Medulla oblongata (tissue), 1 donor: ENCODE data around the gene COQ10A.
"Not testable (repeated sequence)": the region's sequence is repeated elsewhere in the genome, so short reads cannot be mapped to it uniquely, and the experiment has no call there.

Experiments used
- DNase-seq: peaks from one replicate; pipeline ENCODE4 v3.0.0-alpha.2; 2015; ENCODE audit errors: extremely low spot score

The COQ10A gene

DNA sequence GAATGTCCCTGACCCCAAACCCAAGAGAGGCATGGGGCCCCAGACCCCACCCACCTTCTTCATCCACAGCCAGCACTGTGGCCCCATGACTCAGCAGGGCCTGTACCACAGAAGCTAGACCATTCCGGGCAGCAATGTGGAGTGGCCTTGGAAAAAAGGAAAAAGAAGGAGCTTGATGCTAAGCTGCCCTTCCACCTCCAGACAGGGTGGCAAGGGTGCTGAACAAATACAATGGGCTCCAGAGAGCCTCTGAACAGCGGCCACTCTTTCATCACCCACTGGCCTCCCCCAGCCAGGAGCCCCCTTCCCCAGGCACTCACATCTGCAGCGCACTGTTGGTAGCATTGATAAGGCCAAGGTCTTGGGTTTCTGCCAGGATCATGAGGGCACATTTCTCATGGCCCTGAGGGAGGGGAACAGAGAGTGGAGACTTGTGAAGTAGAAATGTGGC is 23.0 kb upstream of the COQ10A start:
- DNase-seq: no peak

DNA sequence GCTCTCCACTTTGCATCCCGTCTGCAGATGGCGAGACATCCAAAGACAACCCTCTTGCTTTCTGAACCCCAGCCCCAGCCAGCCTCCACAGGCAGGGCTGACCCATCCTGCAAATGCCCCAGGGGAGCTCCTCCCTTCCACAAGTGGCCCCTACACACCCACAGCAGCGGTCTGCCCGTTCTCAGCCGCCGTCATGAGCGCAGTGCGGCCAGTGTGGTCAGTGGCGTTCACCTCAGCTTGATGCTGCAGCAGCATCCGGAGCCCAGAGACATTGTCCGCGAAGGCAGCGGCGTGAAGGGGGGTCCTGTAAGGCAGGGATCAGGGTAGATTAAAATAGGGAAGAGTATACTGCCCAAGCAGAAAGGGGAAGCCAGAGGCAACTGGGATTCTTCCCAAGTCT is 22.2 kb upstream of the COQ10A start:
- no peak for DNase-seq

DNA sequence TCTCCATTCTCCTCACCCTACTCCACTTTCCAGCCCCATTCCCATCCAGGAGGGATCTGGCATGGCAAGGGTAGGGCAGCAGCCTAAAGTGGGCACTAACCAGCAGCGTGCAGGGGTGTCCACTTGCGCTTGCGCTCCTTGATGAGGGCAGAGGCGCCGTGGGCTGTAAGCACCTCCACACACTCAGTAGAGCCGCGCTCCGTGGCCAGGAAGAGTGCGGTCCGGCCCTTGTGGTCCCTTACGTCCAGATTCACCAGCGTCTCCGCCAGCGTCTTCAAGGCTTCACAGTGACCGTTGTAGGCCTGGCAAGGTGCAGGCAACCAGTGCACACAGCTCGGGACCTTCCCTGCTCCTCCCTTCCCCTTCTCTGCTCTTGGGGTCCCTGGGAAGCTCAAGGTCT is 18.8 kb upstream of the COQ10A start:
- no peak for DNase-seq

DNA sequence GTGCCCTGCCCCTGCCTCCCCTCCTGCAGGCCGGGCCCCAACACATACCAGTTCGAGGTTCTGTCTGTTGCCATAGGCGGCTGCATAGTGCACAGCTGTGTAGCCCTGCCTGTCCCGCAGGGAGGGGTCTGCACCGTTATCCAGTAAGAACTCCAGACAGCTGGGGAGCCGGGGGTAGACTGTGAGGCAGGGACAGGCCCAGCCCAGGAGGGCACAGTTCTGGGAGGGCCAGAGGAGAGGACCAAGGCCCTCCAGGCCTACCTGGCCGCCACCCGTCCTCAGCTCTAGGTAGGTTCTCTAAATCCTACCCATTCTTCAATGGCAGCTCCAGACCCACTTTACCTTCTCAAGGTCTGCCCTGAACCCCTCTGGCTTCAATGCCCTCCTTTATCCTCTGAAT is 18.0 kb upstream of the COQ10A start:
- DNase-seq: no peak

DNA sequence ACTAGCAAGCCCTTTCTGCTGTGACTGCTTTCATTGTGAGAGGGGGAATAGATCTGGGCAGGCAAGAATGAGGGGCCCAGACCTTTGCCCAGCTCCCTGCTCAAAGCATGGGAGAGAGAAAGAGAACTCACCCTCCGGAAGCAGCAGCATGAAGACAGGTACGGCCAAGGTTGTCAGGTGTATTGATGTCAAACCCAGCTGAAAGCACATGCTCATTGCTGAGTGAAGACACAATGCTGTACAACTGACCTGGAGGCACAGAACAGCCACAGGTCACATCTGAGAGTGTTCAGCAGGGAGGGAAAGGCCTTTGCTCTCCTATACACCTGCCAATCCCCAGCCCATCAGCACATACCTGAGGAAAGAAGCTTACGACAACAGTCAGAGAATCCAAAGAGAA is 14.1 kb upstream of the COQ10A start:
- DNase-seq: no peak

DNA sequence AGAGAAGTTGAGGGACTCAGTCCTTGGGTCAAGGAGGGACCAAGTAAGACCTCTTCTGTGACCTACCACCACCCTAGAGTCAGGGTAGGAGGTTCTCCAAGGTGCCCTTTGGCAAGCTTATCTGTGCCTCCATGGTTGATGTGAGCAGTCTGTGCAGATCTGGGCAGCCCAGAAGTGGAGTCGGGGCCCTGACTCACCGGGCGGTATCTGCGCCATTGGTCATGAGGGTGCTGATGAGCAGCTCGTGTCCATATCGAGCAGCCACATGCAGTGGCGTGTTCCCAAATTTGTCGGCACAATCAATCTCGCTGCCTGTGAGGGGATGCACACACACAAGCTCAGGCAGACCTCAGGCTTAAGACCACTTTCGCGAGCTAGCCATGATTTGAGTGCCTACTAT is 13.7 kb upstream of the COQ10A start:
- no peak for DNase-seq

DNA sequence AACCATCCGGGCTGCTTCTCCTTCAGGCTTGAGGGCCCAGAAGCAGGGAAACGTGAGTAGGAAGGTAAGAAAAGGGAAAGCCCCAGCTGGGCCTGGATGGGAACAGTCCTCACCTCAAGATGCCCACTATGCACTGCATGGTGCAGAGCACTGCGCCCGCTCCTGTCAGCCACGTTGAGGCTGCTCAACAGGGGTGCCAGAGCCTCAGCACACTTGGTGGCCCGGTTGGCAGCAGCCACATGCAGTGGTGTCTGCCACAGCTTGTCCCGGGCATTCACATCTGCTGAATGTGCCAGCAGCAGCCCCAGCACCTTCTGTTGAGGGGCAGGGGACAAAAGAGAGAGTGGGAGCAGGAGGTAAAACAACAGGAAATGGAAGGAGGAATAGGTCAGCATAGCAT is 11.1 kb upstream of the COQ10A start:
- no peak for DNase-seq

DNA sequence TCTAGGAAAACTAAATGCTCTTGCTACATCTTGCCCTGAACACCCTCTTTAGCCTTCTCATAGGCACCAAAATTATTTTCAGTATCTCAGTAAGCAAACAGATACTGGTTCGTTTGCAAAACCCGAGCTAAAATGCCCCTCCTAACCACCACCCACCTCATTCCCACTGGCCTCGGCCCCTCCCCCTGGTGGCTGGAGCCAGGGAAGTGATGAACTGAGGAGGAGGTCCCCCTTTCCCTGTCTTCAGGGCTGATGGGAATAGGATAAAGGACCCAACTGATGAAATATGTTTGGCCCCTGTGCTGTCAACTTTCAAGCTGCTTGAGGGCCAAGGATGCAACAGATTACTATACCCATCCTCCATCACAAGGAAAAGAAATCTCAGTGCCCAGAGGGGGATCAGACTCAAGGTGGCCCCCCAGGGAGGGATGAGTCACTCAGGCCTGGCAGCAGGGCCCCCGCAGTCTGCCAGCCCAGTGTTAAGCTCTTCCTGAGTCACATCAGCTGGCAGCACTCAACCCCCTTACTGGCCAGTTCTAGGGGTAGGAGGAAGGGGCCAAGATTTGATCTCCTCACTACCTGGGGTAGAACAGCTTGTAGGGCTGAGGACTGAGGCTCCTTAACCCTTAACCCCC is 10.3 kb upstream of the COQ10A start:
- no peak for DNase-seq

DNA sequence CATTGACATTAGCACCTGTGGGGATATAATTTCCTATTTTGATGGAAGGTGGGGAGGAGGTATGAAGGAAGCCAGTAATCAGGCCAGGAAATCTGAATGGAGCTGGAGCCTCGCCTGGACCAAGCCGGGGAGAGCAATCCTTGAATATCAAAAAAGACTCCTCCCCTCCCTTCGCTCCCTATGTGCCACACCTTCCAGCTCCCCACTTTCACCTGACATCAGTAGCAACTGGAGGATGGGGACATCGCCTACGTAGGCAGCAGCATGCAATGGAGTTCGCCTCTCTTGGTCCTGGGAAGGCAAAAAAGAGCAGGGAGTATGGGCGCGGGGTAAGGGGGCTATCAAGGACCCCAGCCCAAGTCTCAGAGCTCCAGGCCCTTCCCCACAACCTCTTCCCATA is 9.7 kb upstream of the COQ10A start:
- DNase-seq: no peak

DNA sequence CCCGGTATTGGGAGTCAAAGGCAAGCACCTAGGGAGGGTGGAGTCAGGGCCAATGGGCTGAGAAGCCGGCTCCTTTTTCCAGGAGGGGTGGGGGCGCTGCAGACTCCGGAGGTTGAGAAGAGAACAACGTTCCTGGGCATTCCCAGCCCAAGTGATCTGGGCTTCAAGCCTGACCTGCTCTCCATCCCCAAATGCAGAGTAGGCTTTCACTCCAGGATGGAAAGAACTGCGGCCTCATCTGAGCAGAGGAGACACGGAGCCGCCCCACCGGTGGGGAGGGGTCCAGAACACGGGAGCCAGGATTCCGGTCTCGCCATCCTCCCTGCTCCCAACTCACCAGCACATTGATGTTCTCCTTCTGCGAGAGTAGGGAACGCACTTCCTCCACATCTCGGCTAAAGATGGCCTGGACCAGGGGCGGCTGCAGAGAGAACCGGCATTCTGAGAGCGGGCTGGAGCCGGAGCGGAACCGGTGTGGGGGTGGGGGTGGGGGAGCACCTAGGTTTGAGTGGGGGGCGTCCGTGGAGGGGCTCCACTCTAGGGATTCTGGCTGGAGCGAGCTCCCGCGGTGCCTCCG is 9.2 kb upstream of the COQ10A start:
- no peak for DNase-seq

DNA sequence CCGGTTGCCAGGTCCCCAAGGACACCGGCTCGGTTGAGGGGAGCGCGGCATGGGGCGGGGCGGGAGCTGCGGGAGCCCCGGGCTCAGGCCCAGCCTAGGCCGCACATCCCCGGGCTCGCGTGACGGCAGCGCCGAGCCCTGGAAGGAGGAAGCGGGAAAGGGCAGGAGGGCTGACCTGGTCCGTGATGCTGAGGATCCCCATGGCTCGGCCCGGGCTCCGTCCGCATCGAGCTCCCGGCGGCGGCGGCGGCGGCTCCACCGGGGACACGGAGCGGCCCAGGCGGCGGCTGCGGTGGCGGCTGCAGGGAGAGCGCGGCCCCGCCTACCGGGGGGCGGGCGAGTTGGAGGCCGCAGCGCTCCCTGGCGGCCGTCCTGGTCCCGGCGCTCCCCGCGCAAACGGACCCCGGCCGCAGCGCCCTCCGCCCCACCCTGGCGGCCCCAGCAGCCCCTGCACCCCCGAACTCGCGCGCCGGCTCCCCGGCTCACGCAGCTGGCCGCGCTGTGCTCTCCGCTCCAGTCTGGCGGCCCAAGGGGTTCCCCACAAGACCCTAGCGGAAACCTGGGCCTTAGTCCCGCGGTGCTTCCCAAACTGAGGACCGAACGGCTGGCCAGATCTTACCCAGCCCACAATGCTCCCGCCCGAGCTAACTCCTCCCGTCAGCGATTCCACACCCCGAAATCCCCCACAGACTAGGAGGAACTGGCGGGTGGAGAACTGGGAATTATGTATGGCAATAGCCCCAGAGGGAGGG is 8.5 kb upstream of the COQ10A start, which contains the start of gene ANKRD52:
TSS of gene ANKRD52 (minus strand) at position 317 of the 752 bp plus-strand sequence. CDS start at position 202, 115 bp downstream.
- peak; percentile 76 for DNase-seq

DNA sequence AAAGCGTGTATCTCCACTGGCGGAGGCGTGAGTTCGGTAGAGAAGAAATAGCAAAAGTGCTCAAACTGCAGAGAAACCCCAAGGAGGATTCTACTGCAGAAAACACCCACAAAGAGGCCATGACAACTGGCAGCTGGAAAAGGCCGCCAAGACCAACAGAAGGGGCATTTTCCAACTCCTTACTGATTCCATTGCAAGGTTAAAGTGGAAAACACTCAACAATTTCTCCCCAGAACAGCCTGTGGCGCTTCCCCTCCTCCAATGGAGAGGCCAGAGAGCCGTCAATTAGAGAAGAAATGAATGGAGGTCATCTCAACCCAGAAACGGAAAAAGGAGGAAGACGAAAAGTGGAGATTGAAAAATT is 7.9 kb upstream of the COQ10A start:
- DNase-seq: no peak

DNA sequence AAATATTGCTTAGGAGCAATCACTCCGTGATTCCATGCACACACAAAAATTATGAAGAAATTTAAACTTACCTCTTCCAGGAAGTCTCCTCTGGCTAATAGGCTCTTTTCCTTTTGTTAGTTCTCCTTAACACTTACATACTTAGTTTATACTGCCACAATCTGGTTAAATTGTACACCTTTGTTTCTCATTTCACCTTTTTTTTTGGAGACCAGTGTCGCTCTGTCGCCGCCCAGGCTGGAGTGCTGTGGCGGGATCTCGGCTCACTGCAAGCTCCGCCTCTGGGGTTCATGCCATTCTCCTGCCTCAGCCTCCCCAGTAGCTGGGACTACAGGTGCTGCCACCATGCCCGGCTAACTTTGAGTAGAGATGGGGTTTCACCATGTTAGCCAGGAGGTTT is 6.4 kb upstream of the COQ10A start:
- DNase-seq: no peak

DNA sequence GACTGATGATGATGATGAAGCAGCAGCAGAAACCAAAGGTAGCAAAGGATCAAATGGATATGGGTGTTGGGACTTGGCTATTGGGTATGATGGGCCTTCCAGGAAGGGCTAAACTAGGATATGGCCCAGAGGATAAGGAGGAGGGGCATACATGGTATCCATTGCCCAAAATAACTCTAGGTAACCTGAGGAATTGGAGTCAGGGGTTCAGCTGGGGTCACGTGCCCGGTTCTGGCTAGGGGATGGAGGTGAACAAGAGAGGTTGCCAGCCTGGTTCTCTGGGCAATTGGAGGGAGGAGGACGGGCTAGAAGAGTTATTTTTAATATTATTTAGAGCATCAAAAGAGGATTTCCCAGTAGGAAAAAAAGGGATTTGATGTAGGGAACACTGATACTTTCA is 5.8 kb upstream of the COQ10A start:
- no peak for DNase-seq

DNA sequence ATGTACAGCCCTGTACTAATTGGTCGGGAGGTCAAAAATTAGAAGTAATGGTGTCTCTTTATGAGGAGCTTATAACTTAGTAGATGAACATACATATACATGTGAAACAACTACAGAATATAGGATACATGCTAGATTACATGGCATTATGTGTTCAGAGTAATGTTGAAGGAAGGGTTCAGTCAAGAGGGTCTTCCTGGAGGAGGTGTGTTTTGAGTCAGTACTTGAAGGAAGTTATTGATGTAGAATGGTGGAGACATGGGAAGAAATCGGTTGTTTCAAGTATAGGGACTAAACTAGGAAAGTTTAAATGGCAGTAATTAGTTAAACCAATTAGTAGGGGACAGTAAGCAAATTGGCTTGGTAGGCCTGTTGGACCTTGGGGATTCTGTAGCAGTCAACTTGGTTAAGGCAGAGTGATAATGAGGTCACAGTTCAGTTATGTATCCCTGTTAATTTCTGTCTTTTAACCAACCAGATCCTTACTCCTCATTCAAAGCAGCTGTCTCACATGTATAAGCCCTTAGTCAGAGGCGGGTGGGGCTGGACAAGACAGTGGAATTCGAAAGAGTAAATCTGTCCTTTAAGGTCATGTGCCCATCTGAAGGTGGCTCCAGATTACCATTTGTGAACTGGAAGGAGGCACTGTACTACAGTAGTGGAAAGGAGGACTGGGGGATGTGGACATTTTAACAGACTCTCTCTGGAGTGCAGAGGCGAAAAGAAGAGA is 5.1 kb upstream of the COQ10A start:
- DNase-seq: no peak

DNA sequence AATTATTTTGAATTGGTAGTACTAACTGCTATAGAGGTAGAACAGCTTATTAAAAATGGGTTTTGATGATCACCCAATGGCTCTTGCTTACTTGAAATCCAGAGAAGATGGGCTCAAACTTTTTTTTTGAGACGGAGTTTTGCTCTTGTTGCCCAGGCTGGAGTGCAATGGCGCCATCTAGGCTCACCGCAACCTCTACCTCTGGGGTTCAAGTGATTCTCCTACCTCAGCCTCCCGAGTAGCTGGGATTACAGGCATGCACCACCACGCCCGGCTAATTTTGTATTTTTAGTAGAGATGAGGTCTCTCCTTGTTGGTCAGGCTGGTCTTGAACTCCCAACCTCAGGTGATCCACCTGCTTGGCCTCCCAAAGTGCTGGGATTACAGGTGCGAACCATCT is 3.8 kb upstream of the COQ10A start:
- not testable (repeated sequence) for DNase-seq

DNA sequence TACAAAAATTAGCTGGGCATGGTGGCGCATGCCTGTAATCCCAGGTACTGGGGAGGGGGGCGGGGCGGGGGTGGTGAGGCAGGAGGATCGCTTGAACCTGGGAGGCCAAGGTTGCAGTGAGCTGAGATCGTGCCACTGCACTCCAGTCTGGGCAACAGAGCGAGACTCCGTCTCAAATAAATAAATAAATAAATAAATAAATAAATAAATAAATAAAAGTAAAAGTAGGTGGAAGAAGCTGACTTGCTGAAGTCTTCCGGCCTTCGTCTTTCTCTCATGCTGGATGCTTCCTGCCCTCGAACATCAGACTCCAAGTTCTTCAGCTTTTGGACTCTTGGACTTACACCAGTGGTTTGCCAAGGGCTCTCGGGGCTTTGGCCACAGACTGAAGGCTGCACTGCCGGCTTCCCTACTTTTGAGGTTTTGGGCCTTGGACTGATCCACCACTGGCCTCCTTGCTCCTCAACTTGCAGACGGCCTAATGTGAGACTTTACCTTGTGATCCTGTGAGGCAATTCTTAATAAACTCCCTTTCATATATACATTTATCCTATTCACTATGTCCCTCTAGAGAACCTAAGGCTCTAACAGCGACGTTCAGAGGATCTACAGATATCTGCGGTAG is 562 bp upstream of the COQ10A start:
- DNase-seq: not testable (repeated sequence)

DNA sequence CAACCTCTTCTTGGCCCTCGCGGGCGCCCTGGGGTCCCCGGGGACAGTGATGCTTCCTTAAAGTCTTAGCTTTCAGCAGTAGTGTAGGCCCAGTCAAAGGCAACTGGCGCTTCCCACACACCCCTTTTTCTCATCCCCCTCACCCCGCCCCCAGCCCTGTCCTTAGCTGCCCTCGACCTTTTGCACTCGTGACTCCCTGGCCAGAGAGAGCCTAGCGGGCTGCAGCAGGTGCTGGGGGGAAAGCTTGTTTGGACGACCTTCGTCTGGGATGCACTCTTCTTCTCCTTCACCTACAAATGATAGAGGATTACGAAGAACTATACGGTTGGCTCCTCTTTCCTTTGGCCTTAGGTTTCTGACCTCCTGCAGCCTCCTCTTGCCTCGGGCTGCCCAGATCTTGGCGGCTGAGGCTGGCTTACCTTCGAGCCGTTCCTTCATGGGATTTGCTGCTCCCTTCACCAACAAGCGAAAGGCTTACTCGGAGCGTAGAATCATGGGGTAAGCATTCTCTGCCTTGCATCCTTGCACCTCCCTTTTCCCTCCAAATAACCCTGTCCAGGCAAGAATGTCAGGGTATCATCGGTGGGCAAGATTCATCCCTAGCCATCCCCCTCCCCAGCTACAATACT is 815 bp downstream of the COQ10A start:
- DNase-seq: peak; percentile 31

DNA sequence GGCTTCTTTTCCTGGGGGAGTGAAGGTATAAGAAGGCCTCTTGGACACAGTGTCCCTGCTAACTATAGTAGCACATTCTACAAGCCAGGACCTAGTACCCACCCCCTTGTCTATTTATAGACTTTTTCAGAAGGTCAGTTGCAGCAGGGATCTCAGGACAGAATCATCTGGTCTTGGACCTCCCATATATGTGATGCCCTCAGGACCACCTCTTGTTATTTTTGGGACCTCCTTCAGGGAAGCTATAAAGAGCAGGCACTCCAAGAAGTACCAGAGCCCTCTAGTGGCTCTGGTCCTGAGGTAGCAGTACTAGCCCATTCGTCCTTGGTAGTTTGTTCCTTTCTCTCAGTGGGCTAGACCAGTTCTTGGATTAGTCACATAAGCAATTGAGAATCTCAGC is 4.3 kb downstream of the COQ10A start:
- DNase-seq: no peak

DNA sequence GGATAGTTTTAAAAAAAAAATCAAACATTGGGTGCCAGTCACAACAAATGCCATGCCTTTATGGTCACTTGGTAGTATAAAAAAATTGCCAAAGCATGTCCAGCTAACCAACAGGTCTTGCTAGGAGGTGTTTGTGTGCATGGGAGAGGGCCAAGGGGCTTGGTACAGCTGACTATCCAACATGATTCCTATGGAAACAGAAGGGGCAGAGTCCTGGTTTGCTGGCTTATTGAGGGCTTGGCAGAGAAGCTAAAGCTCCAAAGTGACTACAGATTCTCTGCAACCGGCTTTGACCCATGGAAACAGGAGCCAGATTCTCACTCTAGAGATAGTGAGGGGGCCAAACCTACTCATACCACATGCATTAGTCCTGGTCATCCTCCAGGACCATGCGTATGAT is 5.7 kb downstream of the COQ10A start:
- not testable (repeated sequence) for DNase-seq

DNA sequence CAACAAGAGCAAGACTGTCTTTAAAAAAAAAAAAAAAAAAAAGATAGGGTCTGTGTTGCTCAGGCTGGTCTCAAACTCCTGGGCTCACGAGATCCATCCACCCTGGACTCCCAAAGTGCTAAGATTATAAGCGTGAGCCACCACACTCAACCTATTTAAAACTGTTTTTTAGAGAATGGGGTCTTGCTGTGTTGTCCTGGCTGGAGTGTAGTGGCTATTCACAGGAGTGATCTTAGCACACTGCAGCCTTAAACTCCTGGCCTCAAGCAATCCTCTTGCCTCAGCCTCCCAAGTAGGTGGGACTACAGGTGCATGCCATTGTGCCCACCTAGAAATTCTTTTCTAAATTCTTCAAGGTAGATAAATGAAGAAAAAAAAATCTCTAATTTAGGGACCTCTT is 7.6 kb downstream of the COQ10A start:
- DNase-seq: no peak

DNA sequence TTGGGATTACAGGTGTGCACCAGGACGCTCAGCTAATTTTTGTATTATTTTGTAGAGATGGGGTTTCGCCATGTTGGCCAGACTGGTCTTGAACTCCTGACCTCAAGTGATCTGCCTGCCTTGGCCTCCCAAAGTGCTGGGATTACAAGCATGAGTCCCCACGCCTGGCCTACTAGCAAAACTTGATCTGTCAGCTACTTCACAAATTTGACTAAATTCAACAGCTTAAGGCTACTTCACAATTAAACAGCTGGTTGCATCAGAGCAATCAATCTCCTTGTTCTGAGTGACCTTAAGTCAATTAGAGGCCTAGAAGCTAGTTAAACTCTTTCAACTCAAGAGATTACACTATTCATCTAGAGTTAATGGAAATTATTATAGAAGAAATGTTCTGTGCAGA is 12.2 kb downstream of the COQ10A start:
- no peak for DNase-seq
